Endothelial cell (in vitro differentiated cells): Measurements from ENCODE around the gene CLCN5. TPM values are rescaled to one million over a fixed set of nuclear protein-coding genes. Genes with fewer than 3 reads are reported as not detected.

ENCODE experiments used
- DNase-seq: peaks from one replicate; pipeline ENCODE4 v3.0.0; 2021; ENCODE audit warnings: low spot score
- H3K27ac Mint-ChIP-seq: one replicate; pipeline ENCODE4 v1.8.0; 2021; ENCODE audit warnings: mixed read lengths, inconsistent platforms; ENCODE audit not compliant: unreplicated experiment
- H3K27me3 Mint-ChIP-seq: one replicate; pipeline ENCODE4 v1.8.0; 2021; ENCODE audit warnings: mild to moderate bottlenecking, moderate library complexity, mixed read lengths, inconsistent platforms; ENCODE audit not compliant: unreplicated experiment
- H3K36me3 Mint-ChIP-seq: one replicate; pipeline ENCODE4 v1.8.0; 2021; ENCODE audit warnings: mild to moderate bottlenecking, low read depth, mixed read lengths, inconsistent platforms; ENCODE audit not compliant: unreplicated experiment
- H3K4me1 Mint-ChIP-seq: one replicate; pipeline ENCODE4 v1.8.0; 2021; ENCODE audit warnings: mild to moderate bottlenecking, mixed read lengths, inconsistent platforms; ENCODE audit not compliant: unreplicated experiment
- H3K4me3 Mint-ChIP-seq: one replicate; pipeline ENCODE4 v1.8.0; 2021; ENCODE audit warnings: mild to moderate bottlenecking, mixed read lengths, inconsistent platforms; ENCODE audit not compliant: unreplicated experiment
- H3K9me3 Mint-ChIP-seq: one replicate; pipeline ENCODE4 v1.8.0; 2021; ENCODE audit warnings: mixed read lengths, inconsistent platforms; ENCODE audit not compliant: unreplicated experiment
- total RNA-seq: library from RNA; stranded (reverse); fragmentation: NEBNext Ultra II Directional; extraction: Animal tissue kit (Norgen Biotek cat#: 25700); gene quantifications from one replicate; pipeline ENCODE4 v1.2.1, GENCODE V29; 2021; ENCODE audit not compliant: unreplicated experiment
- TF ChIP-seq, protein P1 (sequence below): fragments of 200-600 bp; sonication (generic); IDR thresholded peaks from one replicate; pipeline ENCODE4 v1.5.0; 2021; ENCODE audit warnings: antibody characterized with exemption; ENCODE audit not compliant: unreplicated experiment

Gene CLCN5
- total RNA-seq, 1 donor from 2014 or later, result 5.7 TPM

DNA sequence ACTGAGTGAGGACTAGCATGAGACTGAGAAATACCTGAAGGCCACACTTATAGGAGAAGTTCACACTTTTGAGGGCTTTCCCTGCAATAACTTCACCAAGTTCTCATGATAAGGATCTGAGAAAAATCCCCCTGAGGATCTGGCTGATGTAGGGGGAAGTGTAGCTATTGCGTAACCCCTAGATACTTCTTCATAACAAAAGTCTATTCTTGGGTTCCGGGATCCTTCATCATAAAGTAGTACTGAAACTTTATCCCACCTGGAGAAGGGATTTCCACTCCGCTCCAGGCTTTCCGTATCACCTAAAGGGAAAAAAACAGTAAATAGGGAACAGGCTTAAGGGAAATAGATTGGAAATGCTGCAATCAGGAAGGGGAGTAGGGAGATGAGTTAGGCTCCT, 29.9 kb upstream of the CLCN5 start:
- Mint-ChIP-seq H3K36me3 (no peaks in the 10 kb centered on the region), H3K27me3 (no peaks in the 10 kb centered on the region), H3K4me1 (no peaks in the 10 kb centered on the region), H3K27ac (no peak overlapping the region), H3K9me3 (no peaks in the 10 kb centered on the region), H3K4me3 (no peak overlapping the region)
- TF ChIP-seq, protein P1, sequence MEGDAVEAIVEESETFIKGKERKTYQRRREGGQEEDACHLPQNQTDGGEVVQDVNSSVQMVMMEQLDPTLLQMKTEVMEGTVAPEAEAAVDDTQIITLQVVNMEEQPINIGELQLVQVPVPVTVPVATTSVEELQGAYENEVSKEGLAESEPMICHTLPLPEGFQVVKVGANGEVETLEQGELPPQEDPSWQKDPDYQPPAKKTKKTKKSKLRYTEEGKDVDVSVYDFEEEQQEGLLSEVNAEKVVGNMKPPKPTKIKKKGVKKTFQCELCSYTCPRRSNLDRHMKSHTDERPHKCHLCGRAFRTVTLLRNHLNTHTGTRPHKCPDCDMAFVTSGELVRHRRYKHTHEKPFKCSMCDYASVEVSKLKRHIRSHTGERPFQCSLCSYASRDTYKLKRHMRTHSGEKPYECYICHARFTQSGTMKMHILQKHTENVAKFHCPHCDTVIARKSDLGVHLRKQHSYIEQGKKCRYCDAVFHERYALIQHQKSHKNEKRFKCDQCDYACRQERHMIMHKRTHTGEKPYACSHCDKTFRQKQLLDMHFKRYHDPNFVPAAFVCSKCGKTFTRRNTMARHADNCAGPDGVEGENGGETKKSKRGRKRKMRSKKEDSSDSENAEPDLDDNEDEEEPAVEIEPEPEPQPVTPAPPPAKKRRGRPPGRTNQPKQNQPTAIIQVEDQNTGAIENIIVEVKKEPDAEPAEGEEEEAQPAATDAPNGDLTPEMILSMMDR, result no peak
- DNase-seq, result no peak

DNA sequence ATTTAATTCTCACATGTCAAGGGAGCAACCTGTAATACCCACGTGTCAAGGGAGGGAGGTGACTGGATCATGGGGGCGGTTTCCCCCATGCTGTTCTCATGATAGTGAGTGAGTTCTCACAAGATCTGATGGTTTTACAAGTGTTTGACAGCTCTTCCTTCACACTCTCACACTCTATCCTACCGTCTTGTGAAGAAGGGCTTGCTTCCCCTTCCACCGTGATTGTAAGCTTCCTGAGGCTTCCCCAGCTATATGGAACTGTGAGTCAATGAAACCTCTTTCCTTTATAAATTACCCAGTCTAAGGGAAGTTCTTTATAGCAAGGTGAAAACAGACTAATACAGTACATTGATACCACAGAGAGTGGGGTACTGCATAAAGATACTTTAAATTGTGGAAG, 25.4 kb upstream of the CLCN5 start:
- TF ChIP-seq, protein P1, result no peak
- H3K4me3 Mint-ChIP-seq, result no peak overlapping the region
- no peak overlapping the region for H3K27ac Mint-ChIP-seq
- no peaks in the 10 kb centered on the region for H3K27me3 Mint-ChIP-seq
- no peaks in the 10 kb centered on the region for H3K4me1 Mint-ChIP-seq
- no peaks in the 10 kb centered on the region for H3K9me3 Mint-ChIP-seq
- H3K36me3 Mint-ChIP-seq, result peaks cover 4% of the 10 kb centered on the region
- no peak for DNase-seq

DNA sequence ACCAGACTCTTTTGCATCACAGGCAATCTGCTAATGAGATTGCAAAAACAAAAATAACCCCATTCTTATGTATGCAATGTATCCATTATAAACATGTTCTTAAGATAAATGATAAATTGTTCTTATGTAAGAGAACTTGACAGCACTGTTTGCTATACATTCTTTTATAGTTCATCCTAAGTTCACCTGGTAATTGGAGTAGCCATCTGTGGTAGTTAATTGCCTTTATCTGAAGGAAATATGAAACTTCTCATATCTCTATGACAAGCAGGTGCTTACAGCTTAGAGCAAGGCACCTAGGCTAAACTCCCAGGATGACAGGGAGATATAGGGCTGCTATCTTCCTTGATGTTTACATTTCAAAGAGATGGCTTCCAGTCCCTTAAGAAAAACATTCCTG, 21.3 kb upstream of the CLCN5 start:
- no peak overlapping the region for H3K4me3 Mint-ChIP-seq
- no peaks in the 10 kb centered on the region for H3K27me3 Mint-ChIP-seq
- DNase-seq, result no peak
- H3K4me1 Mint-ChIP-seq, result no peaks in the 10 kb centered on the region
- no peak overlapping the region for H3K27ac Mint-ChIP-seq
- TF ChIP-seq, protein P1, result no peak
- peaks cover 4% of the 10 kb centered on the region for H3K36me3 Mint-ChIP-seq
- H3K9me3 Mint-ChIP-seq, result no peaks in the 10 kb centered on the region

DNA sequence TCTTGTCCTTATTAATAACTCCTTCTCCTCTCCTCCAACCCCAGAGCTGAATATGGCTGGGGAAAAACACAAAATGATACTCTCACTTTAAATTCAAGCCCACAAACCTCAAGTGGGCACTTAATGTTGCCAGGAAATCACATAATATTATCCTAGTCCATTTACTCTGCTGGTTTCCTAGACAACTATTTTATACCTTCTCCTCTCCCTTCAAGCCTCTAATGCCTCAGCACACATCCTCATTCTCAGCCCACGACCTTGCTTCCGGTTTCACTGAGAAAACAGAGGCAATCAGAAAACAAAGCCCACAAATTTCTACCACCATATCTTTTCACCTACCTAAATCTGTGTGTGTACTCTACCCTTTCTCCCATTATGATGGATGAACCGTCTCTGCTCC, 12.1 kb upstream of the CLCN5 start:
- H3K4me3 Mint-ChIP-seq, result no peak overlapping the region
- DNase-seq, result no peak
- no peak overlapping the region for H3K27ac Mint-ChIP-seq
- H3K27me3 Mint-ChIP-seq, result no peaks in the 10 kb centered on the region
- no peaks in the 10 kb centered on the region for H3K36me3 Mint-ChIP-seq
- TF ChIP-seq, protein P1, result no peak
- H3K4me1 Mint-ChIP-seq, result no peaks in the 10 kb centered on the region
- H3K9me3 Mint-ChIP-seq, result no peaks in the 10 kb centered on the region

DNA sequence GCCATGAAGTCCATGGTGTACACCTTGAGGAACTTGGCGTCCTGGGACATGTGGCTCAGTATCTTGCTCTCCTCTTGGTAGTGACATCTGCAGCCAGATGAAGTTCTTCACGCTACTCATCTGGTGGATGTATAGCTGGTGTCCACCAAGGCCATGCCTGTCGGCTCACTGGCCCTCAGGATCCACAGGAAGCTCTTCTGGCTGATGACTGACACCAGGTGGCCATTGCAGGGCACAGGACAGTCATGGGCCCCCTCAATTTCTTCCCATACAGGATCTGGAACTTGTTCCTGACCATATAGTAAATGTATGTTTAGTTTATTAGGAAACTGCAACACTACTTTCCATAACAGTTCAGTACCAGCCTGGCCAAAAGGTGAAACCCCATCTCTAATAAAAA, 10.3 kb upstream of the CLCN5 start:
- no peaks in the 10 kb centered on the region for H3K36me3 Mint-ChIP-seq
- TF ChIP-seq, protein P1, result no peak
- no peaks in the 10 kb centered on the region for H3K27me3 Mint-ChIP-seq
- H3K4me1 Mint-ChIP-seq, result no peaks in the 10 kb centered on the region
- no peaks in the 10 kb centered on the region for H3K9me3 Mint-ChIP-seq
- H3K27ac Mint-ChIP-seq, result no peak overlapping the region
- DNase-seq, result no peak
- H3K4me3 Mint-ChIP-seq, result no peak overlapping the region
